ENCODE data around the gene CYSRT1.

Gene CYSRT1

DNA sequence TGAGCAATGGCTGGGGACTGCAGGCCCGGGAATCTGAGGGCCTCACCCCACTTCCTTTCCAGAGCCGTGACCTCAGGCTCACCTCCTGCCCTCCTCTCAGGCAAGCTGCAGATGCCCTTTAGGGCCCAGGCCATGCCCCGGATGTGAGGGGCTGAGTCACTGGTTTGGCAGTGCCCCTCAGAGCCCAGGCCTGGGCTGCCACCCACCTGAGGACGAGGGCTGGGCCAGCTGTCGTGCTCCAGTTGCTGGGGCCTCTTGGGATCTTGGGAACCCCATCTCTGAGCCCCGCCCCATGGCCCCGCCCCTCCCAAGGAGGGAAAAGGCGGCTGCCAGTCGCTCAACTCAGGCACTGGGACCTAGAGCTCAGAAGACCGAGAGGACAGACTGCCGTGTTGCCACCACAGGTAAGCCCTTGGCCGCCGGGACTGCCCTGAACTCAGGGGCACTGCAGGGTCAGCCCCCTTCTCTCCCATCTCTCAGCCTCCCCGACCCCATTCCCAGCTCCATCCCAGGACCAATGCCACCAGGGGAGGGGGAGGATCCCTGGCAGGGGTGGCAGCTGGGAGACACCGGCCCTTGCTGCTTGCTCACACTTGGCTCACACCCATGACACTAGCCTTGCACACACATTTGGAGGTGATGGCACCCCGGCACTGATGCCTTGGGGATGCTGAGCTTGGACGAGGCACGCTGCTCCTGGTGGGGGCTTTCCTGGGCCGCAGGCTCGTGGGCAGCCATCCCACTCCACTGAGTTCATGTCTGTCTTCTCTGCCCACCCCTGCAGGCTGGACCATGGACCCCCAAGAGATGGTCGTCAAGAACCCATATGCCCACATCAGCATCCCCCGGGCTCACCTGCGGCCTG is at the start of gene CYSRT1:
Gene CYSRT1, plus strand, starts transcription at position 345 of the 865 bp plus-strand sequence. Its CDS starts 448 bp downstream, at position 793.
- H3K4me3 ChIP-seq (ENCODE audit: low read depth, low read length), result peak within 1 kb of the TSS; percentile 70
- no peak for TF ChIP-seq CTCF (IDR thresholded peaks at IDR 0.05; ENCODE audit: borderline replicate concordance, insufficient read depth, low read depth, low read length)

GRCh38 chr9:137175345-137175961 is 49.5 kb upstream of the CYSRT1 start:
- no peak overlapping the region for H3K4me3 ChIP-seq (ENCODE audit: low read depth, low read length)
- TF ChIP-seq CTCF (IDR thresholded peaks at IDR 0.05; ENCODE audit: borderline replicate concordance, insufficient read depth, low read depth, low read length), result 0 out of 2 replicates have a peak, but pooled peaks have one; percentile 18

DNA sequence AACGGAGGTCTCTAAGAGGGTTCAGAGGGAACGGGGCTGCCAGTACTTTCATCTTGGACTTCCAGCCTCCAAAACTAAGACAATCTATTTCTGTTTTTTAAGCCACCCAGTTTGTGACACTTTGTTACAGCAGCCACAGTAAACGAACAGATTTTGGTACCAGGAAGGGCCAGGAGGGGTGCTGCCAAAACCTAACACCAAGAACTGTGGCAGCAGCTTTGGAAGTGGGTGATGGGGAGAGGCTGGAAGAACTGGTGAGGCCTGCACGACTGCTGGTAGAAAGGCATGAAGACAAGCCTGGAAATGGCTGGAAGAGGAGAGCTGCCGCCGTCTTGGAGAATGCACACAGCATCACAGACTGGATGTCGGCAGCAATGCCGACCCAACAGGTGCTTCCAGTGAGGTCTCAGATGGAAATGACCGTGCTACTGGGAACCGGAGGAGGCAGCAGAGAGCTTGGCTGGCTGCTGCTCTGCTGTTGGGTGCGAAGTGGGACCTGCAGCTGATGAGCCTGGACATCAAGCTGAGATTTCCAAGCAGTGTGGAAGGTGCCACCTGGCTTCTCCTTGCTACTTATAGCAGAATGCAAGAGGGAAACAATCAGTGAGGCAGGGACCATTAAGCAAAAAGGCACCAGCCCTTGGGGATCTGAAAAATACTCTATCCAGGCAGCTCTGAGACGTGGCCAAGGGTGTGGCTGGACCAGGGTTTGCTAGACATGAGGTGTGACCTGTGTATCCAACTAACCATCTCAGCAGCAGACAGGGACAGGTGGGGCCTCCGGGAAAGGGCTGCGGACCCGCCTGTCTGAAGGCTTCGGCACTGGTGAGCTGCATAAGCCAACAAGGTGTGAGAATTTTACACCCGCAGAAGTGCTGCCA is 48.4 kb upstream of the CYSRT1 start:
- TF ChIP-seq CTCF (IDR thresholded peaks at IDR 0.05; ENCODE audit: borderline replicate concordance, insufficient read depth, low read depth, low read length), result peak; percentile 58
- no peak overlapping the region for H3K4me3 ChIP-seq (ENCODE audit: low read depth, low read length)

DNA sequence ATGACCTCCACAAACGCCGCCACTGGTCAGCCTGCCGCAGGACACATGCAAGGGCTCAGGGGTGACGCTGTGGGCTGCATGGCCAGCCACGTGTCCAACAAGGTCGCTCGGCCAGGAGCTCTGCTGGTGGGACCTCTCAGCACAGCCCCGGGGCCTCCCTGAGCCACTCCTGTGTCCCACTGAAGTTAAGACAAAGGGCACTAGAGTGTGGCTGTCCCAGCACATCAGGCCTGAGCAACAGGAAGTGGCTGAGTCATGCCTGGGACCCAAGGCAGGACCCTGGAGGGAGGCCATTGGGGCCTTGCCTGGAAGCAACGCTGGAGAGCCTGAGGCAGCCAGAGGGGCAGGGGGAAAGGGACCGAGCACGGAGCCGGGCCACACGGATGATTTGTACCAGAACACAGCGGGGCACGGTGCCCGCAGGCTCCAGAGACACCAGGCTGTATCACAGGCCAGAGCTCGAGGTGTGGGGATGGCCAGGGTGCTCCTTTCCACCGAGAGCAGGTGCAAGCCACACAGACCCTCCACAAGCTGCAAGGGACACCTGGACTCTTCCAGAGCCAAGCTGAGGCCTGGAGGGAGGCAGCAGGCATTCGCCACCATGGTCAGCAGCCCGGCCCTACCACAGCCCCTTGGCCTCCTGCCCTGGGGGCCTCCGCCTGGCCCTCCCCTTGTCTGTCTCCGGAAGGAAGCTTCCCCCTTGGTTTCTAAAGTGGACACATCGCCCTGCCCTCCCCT is 46.6 kb upstream of the CYSRT1 start:
- no peak overlapping the region for H3K4me3 ChIP-seq (ENCODE audit: low read depth, low read length)
- TF ChIP-seq CTCF (IDR thresholded peaks at IDR 0.05; ENCODE audit: borderline replicate concordance, insufficient read depth, low read depth, low read length), result no peak

- no peak for TF ChIP-seq CTCF (IDR thresholded peaks at IDR 0.05; ENCODE audit: borderline replicate concordance, insufficient read depth, low read depth, low read length)
- H3K4me3 ChIP-seq (ENCODE audit: low read depth, low read length), result no peak overlapping the region
These were observed 45.9 kb upstream of the CYSRT1 start for GRCh38 chr9:137178939-137179630.

GRCh38 chr9:137179761-137180160 is 45.2 kb upstream of the CYSRT1 start:
- H3K4me3 ChIP-seq (ENCODE audit: low read depth, low read length), result no peak overlapping the region
- no peak for TF ChIP-seq CTCF (IDR thresholded peaks at IDR 0.05; ENCODE audit: borderline replicate concordance, insufficient read depth, low read depth, low read length)
